Hematopoietic multipotent progenitor cell treated with erythropoietin and hydrocortisone succinate and interleukin-3 and kit ligand, for 17 days (in vitro differentiated cells): Measurements from ENCODE around the gene KLHL30.

Source experiments
- DNase-seq: peaks from one replicate; pipeline ENCODE4 v3.0.0-alpha.2; 2015; ENCODE audit warnings: low spot score

KLHL30 gene

DNA sequence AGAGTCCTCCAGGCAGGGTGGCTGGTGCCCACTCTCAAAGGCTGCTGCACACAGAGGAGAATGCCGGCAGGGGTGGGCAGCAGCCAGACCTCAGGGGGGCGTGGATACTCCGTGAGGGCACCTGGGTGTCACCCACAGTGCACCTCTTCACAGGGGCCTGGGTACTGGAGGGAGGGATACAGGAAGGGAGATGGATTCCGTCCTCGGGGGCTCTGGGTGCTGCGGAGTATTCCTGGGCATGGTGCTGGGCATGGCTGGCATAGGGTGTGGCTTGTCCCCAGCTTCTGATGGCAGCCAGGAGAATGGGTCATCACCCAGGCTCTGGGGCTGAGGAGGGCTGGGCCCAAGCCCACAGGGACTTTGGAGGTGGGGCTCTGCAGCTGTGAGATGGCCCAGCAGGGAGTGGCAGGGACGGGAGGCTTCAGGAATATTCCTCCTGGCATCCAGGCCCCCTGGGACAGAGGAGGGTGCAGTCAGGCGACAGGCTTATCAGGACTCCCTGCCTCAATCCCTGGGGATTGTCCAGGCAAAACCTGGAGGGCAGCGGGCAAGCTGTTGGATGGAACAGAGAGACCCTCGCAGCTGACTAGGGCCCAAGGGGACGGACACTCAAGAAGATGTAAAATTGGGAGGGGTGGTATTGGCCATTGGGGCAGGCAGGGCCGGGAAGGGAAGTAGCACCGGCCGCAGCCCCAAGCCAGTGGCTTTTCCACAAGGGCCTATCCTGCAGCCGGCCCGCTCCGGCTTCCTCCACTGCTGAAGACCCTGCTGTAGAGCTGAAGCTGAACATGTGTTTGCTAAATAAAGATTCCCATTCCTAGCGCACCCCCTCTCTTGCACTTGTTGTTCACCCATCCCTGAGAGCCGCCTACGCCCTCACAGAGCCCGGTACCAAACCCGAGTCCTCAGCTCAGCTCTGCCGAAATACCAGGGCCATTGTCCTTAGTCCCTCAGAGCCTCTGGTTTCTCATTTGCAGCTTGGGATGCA is 5.7 kb upstream of the KLHL30 start:
- no peak for DNase-seq

- no peak for DNase-seq
Observed at GRCh38 chr2:238133499-238134392, 4.7 kb upstream of the KLHL30 start.

DNA sequence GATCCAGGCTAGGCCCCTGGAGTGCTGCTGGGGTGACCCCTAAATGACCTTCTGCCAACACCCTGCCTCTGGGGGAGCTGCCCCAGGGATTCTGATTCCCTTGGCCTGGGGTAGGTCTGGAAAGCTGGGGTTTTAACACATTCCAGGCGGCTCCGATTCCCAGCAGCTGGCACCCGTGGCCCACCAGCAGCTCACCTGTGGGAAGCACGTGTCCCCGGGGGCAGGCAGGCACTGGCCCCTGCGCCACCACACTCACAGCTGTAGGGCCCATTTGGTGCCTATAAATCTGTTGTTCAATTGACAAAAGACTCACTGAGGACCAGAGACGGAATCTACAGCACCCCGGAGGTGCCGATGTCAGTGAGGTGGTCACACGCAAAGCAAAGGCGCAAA is 4.1 kb upstream of the KLHL30 start:
- no peak for DNase-seq

DNA sequence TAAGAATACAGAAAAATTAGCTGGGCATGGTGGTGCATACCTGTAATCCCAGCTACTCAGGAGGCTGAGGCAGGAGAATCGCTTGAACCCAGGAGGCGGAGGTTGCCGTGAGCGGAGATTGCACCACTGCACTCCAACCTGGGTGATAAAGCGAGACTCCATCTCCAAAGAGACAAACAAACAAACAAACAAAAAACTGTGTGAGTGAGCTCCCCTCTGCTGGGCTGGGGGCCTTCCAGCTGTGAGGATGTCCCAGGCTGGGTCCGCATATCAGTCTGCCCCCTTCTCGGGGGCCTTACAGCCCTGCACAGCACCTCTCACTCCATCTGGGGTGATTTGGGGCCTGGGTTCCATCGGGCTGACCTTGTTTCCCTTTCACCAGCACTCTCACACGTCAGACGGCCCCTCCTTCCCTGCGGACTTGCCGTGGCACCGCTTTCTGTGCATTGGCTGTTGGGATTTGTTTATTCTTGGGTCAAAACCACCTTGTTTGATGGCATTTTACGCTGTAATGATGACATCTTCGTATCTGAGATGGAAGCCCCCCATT is 2.8 kb upstream of the KLHL30 start:
- no peak for DNase-seq

DNA sequence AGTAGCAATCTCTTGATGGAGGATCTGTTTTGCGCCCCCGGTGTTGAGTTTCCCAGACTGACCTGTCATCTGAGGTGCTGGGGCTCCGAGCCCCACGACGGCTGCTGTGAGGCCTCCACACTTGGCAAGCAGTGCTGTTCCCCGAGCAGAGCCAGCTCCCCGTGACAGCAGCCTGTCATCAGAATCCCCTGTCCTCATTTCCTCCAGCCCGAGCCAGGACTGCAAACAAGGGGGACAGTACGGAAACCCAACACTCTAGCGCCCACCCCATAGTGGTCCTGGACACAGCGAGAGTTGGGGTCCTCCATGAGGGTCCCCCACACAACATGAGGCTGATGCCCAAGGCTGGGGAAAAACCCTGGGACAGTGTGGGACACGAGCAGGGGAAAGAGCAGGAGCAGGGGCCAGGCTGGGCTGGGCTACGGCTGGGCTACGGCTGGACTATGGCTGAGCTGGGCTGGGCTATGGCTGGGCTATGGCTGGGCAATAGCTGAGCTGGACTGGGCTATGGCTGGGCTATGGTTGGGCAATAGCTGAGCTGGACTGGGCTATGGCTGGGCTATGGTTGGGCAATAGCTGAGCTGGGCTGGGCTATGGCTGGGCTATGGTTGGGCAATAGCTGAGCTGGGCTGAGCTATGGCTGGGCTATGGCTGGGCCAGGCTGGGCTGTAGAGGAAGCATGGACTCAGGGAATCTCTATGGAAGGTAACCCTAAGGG is 1.5 kb upstream of the KLHL30 start:
- DNase-seq, result no peak

- DNase-seq, result no peak
Observed at GRCh38 chr2:238137885-238138284, 583 bp upstream of the KLHL30 start.

GRCh38 chr2:238139196-238140039 is 950 bp downstream of the KLHL30 start:
- DNase-seq, result peak; percentile 40

DNA sequence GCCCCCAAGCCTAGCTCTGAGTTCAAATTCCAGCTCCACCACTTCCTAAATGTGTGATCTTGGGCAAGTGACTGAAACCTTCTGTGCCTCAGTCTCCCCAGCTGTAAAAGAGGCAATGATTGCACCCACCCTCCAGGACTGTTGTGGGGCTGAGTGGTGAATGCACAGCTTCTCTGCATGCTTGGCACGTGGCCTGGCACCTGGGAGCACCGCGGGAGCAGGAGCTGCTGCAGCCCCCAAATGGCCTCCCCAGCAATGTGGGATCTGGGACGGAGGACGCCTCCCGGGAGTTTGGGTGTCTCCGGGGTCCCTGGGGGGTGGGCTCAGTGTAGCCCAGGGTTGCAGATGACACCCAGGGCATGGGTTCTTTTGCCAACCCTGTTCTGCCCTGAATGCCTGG is 1.6 kb downstream of the KLHL30 start:
- DNase-seq, result no peak

DNA sequence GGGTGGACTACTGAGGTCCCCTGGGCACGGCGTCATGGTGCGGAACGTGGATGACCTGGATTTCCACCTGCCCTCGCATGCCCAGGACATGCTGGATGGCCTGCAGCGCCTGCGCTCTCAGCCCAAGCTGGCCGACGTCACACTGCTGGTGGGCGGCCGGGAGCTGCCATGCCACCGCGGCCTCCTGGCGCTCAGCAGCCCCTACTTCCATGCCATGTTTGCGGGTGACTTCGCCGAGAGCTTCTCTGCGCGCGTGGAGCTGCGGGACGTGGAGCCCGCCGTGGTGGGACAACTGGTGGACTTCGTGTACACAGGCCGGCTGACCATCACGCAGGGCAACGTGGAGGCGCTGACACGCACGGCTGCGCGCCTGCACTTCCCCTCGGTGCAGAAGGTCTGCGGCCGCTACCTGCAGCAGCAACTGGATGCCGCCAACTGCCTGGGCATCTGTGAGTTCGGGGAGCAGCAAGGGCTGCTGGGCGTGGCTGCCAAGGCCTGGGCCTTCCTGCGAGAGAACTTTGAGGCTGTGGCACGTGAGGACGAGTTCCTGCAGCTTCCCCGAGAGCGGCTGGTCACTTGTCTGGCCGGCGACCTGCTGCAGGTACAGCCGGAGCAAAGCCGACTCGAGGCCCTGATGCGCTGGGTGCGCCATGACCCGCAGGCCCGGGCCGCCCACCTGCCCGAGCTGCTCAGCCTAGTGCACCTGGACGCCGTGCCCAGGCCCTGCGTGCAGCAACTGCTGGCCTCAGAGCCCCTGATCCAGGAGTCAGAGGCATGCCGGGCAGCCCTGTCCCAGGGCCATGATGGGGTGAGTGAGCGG is 2.5 kb downstream of the KLHL30 start:
- DNase-seq, result no peak

- DNase-seq, result peak; percentile 57
Observed at GRCh38 chr2:238141541-238142318, 3.3 kb downstream of the KLHL30 start.

DNA sequence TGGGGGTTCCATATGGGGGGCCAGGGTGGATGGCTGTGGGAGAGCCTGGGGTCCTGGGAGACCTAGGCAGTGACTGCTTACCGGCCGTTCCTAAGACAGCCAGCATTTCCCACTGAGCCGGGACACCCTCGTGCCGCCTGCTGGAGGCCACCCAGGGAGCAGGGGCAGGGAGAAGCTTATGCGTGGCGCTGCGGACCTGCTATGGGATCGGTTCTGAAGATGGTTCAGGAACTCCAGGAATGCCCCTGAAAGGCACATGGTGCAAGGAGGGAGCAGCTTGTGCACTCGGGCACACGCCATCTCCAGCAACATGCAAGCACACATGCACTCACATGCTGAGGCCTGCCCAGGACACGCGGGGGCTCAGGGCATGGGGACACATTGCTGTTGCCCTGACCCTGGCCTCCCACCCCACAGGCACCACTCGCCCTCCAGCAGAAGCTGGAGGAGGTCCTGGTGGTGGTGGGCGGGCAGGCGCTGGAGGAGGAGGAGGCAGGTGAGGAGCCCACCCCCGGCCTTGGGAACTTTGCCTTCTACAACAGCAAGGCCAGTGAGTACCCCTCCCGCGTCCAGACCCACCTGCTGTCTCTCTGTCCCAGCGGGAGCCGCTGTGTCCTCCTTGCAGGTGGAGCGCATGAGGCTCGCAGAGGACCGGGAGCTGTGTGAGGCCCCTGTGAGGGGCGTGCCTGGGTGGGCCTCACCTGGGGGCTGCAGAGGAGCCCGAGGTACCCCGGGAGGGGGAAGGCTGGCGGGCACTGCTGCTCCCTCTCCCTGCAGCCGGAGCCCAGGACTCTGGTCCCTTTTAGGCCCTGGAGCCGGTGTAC is 4.1 kb downstream of the KLHL30 start:
- no peak for DNase-seq

DNA sequence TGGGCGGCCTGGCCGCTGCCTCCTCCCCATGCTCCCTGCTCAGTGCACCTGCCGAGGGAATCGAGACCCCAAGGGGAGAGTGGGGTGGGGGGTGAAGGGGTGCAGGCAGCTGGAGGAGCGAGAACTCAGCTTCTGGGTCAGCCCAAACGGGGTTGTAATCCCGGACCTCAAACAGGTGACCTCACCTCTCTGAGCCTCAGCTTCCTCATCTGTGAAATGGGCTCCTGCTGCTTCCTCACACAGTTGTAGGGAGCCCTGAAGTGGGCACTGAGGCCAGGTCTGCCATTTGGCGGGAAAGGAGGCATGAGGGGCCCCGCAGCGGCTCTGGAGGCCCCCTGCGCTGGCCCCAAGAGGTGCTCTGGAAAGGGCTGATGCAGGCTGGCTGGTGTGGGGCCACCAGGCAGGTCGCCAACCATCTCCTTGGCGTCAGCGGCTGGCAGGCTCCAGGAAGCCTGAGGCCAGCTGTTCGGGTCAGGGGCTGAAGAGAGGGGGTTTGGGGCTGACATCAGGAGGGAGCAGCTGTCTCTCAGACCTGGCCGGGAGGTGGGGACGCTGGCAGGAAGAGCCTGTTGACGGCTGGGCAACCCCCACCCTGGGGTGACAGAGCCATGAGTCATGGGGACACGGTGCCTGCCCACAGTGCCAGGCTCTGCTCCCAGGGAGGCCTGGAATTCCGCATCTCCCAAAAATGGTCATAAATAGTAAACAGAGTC is 4.9 kb downstream of the KLHL30 start:
- DNase-seq, result no peak

- no peak for DNase-seq
Observed at GRCh38 chr2:238144262-238144661, 5.8 kb downstream of the KLHL30 start.

DNA sequence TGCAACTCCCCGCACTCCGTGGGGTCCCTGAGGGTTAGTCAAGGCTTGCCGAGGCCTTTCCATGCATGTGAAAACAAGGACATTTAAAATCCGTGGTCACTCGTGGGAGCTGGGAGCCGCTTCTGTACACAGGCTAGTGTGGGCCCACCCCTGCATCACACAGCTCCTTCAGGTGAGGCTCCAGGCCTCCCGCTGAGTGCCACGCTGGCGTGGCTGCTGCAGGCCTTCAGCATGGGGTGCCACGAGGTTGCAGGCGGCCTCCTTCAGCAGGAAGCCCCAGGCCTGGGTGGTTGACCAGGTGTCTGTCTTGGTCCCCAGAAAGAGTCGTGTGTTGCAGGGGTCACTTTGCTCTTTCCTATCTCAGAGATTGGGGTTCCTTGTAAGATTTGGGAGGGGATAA is 6.6 kb downstream of the KLHL30 start:
- DNase-seq, result no peak

DNA sequence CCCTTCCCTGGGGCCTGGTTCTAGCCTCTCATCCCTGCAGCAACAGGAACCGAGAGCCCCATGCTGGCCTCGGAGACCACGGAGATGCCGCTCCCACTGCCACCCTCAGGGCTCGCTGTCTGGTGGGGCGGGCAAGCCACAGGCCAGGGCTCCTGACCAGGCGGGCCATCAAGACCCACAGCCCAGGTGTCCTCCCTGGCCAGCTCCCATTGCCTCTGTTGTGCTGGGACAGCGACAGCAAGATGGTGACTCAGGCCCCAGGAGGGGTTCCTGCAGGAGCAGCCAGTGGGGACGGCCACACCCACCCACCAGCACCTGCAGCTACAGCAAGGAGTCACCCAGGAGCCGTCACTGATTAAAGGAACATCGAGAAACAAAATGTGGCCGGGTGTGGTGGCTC is 7.4 kb downstream of the KLHL30 start:
- no peak for DNase-seq

- no peak for DNase-seq
Observed at GRCh38 chr2:238146884-238147544, 8.5 kb downstream of the KLHL30 start.

- no peak for DNase-seq
Observed at GRCh38 chr2:238148981-238149380, 10.5 kb downstream of the KLHL30 start.
